NCI-H524 (cell line): ENCODE results near the gene RBM6.
"Not testable (repeated sequence)": the region's sequence is repeated elsewhere in the genome, so short reads cannot be mapped to it uniquely, and the experiment has no call there.

Experiments
- DNase-seq, 2 experiments: peaks; one replicate each; lab custom pipeline; 2025; lab: John Stamatoyannopoulos, UW

The RBM6 gene, protein sequence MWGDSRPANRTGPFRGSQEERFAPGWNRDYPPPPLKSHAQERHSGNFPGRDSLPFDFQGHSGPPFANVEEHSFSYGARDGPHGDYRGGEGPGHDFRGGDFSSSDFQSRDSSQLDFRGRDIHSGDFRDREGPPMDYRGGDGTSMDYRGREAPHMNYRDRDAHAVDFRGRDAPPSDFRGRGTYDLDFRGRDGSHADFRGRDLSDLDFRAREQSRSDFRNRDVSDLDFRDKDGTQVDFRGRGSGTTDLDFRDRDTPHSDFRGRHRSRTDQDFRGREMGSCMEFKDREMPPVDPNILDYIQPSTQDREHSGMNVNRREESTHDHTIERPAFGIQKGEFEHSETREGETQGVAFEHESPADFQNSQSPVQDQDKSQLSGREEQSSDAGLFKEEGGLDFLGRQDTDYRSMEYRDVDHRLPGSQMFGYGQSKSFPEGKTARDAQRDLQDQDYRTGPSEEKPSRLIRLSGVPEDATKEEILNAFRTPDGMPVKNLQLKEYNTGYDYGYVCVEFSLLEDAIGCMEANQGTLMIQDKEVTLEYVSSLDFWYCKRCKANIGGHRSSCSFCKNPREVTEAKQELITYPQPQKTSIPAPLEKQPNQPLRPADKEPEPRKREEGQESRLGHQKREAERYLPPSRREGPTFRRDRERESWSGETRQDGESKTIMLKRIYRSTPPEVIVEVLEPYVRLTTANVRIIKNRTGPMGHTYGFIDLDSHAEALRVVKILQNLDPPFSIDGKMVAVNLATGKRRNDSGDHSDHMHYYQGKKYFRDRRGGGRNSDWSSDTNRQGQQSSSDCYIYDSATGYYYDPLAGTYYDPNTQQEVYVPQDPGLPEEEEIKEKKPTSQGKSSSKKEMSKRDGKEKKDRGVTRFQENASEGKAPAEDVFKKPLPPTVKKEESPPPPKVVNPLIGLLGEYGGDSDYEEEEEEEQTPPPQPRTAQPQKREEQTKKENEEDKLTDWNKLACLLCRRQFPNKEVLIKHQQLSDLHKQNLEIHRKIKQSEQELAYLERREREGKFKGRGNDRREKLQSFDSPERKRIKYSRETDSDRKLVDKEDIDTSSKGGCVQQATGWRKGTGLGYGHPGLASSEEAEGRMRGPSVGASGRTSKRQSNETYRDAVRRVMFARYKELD

DNA sequence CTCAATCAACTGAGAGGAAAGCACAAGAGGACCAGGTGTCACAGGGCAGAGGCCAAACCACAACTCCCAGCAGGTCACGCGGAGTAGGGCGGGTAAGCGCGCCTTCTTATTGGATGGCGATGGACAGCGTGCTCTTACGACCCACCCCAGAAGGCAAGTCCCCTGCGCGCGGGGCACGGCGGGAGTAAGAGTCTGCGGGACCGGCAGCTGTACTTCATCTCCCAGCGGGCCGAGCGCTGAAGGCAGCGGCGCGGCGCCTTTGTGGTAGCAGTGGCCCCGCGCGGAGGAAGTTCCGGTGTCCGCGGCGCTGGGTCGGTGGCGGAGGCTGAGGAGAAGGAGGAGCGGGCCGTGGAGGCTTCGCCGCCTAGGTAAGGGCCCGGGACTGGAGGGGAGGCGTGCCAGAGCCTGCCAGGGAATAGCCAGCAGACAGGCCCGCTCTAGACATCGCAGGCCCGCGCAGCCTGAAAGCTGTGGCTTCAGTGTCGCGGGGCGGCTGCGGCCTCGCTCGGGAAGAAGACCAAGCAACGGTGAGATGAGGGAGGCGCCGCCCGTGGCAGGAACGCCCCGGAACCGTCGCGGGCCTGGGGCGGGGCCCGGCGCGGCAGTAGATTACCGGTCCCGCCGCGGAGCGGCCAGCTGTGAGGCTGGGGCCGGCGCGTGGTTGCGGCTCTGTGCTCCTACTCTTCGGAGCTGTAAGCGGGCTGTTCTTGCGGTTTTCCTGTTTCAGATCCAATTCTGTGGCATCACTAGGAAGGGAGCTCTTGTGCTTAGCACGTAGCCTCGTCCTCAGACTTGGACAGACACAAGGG is at the start of gene RBM6:
TSS of gene RBM6 (plus strand) at position 293 of the 809 bp plus-strand sequence. CDS start 22,492 bp downstream, outside the sequence.
- DNase-seq = peak; percentile 95 to 97

DNA sequence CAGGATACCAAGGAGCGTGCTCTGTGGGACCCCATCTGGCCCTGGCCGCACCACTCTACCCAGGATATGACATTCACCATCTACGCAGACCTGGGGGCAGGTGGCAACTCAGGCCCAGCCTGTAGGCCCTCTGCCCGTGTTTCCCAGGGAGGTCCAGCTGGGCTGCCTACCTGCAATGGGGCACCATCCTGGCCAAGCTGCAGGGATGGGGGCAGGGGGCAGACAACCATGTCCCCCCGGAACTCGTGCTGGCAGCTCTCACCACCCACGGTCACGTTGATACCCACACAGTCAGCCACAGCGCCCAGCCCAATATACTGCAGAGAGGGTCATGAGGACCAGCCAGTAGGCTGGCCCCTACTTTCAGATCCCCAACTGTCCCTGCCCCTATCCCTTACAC is 44.2 kb upstream of the RBM6 start:
- no peak for DNase-seq

DNA sequence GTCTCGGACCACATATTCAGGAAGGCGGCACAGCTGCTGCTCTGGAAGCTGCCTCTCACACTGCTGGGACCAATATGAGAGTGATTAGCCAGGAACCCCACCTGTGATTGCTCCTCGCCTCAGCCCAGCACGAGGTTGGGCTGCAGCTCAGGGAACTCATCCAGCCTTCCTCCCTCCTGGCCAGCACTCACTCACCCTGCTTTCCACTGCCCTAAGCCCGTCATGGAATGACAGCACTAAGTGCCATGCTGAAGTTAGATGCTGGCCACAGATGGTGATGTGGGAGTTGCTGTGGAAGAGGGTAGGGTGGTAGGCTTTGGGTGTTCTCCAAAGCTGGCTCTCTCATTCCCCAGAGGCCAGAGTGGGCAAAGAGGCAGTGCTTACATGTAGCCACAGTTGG is 43.6 kb upstream of the RBM6 start:
- no peak for DNase-seq

DNA sequence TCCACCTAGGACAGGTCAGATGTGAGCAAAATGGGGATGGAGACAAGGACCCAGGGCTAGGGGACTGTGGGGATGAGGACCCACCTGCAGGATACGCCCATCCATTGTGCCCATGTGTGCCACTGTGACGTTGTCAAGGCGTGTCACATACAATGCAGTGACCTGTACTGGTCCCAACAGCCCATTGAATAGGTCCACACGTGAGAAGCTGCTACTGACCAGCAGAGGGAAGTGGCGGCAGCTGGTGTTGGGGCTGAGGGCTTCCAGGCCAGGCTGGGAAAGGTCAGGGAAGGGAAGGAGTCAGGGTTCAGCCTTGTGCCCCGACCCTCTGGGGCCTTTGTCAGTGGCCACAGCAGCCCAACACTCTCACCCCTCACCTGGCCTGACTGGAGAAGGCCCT is 41.0 kb upstream of the RBM6 start:
- no peak for DNase-seq

DNA sequence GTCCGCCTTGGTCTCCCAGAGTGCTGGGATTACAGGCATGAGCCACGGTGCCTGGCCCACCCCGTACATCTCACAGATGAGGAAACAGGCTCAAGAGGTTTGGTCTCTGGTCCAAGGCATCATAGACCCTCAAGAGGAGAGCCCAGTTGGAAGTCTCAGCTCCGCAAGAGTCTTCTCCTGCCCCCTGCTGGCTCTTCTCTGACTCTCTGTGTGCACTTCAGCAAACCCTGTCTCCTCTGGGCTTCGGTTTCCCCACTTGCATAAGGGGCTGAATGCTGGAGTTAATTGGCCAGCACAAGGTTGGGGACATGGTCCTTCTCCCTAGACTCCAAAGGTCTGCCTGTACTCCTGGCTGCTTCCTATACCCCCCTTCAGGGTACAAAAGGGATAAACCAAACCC is 40.1 kb upstream of the RBM6 start:
- peak; percentile 42 to 78 for DNase-seq

DNA sequence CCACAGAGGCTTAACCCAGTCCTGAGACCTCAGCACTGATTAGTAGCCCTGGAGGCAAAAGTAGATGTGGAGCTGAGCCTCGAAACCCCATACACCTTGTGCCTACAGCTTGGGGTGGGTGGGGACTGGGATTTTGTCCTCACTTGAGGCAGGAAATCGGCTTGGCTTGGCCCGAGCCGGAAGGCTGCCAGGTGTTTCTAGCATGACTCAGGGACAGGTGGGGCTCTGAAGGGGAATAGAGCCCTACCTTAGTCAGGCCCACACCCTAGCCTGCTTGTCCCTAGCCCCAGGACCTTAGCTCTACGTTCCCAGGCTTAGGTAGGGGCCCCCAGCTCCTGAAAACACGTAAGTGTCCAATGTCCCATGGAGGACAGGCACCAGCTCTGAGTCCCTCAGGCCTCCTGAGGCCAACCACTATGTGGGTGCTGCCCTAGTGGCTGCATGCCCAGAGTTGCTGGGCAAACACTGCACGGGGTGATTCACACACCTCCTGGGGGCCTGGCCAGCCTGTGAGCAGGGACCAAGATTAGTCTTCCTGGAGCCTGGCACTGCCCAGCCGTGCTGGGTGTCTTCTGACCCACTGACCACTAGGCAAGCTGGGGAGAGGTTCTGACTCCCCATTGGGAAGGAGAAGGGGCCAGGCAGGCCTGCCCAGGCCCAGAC is 39.3 kb upstream of the RBM6 start:
- no peak for DNase-seq

DNA sequence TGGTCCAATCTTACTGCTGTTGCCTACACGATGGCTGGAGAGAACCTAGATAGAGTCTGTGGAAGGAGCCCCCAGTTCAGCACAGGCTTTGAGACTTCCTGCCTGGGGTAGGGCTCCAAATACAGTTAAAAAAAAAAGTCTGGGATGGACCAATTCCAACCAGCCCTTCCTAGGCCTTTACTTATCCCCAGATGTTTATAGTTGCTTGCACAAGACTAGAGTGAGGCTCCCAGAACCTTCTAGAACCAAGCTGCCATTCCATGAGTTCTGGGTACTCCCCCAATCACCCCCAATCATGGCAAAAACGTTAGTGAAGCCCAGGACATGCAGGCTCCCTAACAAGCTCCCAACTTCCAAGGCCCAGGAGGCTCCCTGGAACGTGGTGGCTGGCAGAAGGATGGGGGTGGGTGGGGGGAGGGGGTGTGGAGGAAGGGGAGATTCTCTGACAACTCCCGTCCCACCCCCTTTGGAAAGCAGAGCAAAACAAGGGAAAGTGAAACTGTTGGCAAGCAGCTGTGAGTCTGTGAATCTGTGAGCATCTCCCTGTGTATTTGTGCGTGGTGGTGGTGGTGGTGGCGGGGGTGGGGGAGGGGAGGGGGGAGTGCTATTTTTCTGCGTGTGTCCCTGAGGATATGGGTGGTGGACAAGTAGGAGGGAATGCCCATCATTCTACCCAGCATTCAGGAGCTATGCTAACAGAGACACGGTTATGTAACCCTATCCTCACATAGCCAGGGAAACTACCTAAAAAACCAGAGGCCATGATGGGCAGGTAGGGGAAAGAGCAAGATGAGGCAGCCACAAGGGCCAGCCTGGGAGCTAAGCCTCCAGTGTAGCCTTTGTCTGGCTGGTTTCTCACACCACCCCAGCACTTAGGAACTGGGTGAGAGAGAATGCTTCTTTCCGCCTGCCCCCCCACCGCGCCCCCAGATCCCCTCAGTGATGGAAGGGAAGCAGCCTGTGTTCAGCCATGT is 38.3 kb upstream of the RBM6 start:
- no peak for DNase-seq

DNA sequence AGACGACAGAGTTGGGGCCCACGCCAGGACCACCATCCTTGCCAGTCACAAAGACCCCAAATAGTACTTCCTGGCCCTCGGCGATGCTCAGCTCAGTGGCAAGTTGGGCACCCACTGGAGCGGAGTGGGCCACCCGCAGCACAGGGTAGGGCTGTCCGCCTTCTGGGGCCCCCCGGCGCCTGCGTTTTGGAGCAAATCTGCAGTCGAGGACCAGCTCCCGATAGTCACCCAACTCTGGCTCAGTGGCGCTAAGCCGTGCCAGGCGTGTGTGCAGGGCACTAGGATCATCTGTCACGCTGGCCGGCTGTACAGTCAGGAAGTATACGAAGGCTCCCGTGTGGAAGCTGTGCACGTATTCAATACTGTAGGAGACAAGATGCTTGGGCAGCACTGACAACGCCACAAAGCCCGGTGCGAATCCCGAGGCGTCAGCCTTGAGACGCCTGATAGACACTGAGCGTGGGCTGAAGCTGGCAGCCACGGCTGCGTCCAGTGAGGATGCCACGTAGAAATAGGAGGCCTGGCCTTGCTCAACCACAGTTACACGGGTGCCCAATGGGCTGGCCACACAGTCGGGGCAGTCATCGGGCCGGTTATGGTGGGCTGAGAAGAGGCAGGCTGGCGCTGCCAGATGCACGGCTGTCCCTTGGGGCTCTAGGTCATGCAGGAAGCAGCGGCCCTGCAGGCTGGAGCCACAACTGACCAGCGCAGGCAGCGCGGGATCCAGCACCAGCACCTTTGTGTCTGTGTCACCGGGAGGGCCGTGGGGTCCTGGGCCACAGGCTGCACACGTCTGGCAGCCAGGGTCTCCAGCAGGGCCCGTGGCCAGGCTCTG is 37.2 kb upstream of the RBM6 start:
- DNase-seq = no peak

DNA sequence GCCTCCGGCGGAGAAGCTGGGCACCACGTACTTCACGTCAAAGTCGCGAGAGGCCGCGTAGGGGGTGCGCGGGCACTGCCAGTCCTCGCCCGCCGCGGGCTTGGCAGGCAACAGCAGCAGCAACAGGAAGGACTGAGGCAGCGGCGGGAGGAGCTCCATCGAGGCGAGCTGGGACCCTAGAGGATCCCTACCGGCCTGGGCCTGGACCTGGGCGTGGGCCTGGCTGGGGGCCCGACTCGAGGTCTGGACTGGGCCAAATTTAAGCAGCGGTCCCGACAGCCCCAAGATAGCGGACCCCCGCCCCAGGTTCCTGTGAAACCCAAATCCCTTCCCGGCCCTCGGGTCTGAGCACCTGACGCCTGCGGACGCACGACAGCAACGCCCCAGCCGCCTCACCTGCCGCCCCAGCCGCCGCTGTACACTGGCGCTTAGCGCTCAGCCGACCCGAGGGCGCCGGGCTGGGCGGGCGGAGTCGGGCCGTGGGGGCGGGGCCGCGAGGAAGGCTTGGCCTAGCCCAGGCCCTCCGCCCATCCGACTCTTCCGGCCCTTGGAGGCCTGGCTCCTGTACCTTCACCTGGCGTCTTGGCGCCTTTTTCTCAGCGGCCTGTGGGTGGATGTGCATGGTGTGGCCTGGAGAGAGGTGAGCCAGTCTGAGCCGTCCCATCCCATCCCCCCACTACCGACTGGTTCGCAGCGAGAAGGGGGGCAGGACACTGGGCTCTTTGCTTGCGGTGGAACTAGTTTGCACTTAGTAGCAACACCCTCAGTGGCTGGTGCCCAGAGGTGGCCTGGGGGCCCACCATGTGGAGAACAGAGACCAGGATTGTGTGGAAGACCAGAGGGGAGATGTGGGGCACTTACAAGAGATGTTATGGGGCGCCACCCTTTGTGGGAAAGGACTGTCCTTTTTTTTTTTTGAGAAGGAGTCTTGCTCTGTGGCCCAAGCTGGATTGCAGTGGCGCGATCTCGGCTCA is 36.2 kb upstream of the RBM6 start, which contains the start of gene MST1R:
TSS of gene MST1R (minus strand) at position 423 of the 974 bp plus-strand sequence. CDS start at position 159, 264 bp downstream.
- no peak for DNase-seq

DNA sequence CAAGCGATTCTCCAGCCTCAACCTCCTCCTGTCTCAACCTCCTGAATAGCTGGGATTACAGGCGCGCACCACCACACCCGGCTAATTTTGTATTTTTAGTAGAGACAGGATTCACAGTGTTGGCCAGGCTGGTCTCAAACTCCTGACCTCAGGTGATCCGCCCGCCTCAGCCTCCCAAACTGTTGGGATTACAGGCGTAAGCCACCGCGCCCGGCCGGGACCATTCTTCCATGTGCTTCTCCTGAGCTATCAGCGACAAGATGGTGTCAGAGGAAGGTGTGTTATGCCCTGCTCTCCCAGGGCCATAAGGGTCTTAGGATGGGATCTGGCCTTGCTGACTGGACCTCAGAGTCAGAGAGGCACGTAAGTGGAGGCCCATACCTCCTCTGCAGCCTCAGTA is 35.5 kb upstream of the RBM6 start:
- not testable (repeated sequence) for DNase-seq

DNA sequence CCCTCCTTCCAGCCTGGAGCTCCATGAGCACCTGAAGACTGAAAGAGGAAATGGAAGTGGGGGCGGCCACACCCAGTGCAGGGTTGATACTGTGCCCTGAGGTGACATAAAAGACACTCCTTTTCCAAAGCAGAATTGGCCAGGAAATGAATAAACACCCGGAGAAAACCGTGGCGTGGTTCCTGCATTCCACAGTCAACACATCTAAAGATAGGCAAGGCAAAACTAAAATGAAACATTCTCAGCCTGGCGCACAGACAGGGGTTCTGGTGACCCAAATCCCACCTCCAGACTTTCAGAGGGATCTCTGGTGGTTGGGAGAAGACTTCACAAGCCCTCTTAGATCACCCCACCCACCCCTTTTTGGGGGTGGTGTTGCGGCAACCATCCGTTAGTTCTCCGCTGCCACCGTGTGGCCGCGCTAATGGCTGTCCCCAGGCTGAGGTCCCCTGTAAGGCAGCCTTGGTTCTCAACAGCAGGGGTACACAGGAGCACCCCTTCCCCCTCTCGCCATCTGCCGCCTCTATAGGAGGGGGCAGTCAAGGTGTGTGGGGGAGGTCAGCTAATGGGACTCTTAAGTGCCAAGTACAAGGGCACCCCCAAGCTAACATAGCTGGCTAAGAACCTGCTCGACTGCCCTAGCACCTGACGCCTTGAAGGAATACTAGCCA is 33.7 kb upstream of the RBM6 start:
- peak; percentile 21 to 63 for DNase-seq

DNA sequence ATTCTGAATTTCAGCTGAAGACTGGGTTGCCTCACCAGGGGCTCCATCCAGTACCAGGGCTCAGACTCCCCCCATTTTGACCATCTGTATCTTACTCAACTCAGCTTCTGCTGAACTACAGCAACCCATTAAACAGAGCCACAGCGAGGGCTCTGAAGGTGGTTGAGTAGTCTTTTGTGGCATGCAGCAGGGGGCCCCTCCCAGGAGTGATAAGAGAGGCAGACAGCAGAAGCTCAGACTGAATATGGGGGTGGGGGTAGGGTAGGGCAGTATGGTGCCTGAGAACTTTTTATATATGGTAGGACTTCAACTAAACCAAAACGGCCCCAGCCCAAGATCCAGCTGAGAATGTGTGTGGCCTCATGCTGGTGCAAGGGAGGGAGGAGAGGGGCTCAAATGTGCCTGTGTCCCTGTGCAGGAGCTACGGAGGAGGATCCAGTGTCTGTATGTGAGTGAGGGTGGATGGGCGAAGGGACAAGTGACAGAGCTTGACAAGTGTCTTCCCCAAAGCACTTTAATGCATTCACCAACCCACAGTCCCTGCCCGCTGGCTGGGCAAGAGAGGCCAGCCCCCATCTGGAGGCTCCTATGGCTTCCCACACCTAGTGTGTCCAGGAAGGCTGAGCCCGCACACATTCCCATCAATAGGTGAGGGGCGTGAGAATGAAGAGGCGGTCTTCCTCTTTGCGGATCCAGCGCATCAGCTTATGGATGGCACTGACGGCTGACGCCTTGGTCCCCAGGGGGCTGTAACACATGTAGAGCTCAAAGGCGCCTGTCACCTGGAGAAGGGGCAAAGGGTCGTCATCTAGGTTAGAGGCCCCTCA is 31.4 kb upstream of the RBM6 start:
- DNase-seq = no peak

DNA sequence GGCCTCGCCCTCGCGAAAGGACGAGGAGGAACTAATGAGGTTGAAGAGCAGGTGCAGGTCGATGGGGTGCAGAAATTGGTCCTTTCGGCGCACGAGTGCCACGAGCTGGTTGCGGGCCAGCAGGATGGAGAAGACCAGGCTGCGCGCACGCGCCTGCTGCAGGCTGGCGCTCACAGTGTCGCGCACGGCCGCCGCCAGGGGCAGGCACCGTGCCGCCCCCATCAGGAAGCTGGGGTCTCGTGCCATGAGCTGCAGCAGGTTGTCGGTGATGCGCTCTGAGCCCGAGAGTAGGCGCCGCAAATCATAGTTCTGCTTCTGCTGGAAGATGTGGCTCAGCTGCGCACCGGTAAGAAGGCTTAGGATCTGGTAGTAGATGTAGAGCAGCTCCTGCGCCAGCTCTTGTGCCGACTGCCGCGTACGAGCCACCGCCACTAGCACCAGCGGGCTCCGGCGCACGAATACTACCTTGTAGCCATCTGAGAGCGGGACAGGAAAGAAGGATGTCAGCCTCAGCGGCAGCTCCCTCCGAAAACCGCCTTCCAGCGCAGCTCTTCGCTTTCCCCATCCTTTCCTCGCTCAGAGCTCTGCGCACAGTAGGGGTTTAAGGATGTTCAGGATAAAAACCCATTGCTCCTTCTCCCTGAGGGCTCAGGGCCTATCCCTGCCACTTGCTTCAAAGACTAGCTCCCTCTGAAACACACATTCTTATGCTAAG is 29.4 kb upstream of the RBM6 start:
- DNase-seq = no peak

DNA sequence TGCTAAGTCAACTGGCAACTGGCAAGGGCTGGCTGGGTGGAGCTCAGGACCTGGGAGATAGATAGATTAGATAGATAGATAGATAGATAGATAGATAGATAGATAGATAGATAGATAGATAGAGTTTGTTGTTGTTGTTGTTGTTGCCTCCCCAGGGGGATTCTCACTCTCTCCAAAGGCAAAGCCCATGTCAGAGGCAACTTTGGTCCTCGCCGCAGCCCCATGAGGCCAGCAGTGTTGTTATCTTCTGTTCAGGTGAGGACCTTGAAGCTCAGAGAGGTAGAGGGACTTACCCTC is 28.9 kb upstream of the RBM6 start:
- no peak for DNase-seq

DNA sequence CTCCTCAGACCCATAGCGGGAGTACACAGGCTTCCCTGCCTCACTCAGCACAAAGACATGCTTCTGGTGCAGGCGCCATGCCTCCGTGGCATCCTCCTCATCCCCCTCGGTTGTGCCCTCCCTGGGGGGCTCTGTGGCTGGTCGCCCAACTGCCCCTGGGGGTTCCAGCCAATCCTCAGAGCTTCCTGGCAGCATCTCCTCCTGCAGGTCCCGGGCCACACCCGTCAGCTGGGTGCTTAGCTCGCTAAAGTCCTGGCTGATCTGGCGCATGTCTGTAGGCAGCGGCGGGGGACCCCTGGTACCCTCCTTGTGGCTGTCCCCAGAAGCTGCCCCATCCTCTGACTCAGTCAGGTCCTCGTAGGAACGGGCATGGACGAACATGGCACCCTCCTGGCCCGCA is 28.3 kb upstream of the RBM6 start:
- no peak for DNase-seq

DNA sequence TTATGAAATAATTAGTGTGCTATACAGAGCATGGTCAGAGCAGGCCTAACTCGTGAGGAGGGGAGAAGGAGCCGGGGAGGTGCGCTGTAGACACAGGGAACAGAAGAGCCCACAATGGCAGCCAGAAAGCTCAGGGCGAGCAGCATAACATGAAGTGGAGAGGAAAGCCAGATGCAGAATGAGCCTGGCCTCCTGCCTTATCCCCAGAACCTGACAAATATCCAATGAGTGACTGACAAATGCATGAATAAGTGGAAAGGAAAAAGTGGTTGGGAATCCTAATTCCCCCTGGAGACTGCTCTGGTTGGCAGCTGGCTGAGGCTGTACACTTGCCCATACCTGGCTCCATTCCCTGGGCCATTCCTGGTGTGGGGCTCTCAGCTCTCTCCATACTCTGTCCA is 27.1 kb upstream of the RBM6 start:
- peak; percentile 76 to 94 for DNase-seq
